ENCODE measurements around the gene NUCB1.
A peak's percentile ranks its signal among the peaks of the same experiment; 100 is the strongest.

Gene NUCB1

DNA sequence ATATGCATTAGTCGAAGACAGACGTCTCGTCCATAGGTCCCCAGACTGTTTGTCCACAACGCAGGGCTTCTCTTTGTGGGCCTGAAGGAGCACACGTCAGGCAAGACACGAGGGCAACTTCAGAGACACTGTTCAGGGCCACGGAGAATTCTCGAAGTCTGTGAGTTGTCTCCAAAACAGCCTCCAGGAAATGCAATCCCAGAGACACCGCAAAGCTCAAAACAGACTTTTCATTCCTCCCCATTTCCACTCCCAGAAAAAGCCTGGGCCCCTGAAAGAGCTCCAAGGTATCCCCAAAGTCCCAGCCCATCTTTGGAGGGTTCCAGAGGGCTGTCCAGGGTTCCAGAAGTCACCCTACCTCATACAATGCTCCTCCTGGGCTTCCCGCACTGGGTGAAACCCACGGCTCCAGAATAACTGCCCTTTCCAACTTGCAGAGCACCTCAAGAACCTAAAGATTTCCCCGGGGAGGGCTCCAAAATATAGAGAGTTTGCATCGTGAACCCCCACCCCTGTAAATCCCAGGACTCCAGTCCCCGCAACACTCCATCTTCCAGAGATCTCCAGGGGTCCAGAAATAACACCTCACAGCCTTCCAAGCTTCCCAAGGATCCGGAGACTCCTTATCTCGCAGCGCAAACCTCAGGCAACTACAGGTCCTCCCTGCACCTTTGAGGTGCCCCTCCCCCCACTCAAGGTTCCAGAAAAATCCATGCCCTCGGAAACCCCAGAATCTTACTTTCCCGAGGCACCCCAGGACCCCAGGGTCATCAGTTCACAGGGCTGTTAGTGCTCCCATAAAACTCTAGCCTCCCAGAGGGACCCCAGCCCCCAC, 64.3 kb downstream of the NUCB1 start:
- no peak for DNase-seq

DNA sequence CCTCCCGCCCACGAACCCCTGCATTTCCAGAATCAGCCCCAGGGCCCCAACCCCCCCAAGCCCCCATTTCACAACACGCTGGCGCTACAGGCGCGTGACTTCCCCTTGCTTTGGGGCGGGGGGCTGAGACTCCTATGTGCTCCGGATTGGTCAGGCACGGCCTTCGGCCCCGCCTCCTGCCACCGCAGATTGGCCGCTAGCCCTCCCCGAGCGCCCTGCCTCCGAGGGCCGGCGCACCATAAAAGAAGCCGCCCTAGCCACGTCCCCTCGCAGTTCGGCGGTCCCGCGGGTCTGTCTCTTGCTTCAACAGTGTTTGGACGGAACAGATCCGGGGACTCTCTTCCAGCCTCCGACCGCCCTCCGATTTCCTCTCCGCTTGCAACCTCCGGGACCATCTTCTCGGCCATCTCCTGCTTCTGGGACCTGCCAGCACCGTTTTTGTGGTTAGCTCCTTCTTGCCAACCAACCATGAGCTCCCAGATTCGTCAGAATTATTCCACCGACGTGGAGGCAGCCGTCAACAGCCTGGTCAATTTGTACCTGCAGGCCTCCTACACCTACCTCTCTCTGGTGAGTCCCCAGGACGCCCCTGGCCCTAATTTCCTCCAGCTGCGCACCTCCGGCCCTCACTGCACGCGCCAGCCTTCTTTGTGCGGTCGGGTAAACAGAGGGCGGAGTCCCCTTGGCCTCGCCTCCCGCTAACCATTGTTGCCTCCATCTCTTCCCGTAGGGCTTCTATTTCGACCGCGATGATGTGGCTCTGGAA, 65.1 kb downstream of the NUCB1 start, which contains the start of gene FTL:
Gene FTL (plus strand): TSS at position 270 of the 766 bp plus-strand sequence. CDS start 199 bp downstream, at position 469.
- peak; percentile 87 for DNase-seq

GRCh38 chr19:48965806-48966540, 65.9 kb downstream of the NUCB1 start:
- peak; percentile 33 for DNase-seq

DNA sequence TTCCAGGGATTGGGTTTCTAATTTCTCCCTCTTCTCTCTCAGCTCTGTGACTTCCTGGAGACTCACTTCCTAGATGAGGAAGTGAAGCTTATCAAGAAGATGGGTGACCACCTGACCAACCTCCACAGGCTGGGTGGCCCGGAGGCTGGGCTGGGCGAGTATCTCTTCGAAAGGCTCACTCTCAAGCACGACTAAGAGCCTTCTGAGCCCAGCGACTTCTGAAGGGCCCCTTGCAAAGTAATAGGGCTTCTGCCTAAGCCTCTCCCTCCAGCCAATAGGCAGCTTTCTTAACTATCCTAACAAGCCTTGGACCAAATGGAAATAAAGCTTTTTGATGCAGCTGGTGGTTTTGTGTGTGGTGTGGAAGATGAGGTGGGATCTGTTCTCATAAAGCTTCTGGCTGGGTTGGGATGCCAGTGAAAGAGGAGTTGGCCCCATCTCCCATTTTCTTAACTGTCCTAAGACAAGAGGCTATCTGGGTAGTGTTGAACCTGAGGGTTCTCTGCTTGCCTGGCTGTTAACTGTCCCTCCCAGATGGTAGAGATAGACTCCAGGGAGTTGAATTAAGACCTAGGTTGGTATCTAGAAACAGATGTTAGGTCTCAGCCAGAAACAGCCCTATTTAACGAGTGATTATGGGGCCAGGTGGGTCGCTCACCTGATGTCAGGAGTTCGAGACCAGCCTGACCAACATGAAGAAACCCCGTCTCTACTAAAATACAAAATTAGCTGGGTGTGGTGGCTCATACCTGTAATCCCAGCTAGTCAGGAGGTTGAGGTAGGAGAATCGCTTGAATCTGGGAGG, 66.6 kb downstream of the NUCB1 start:
- no peak for DNase-seq

- no peak for DNase-seq
These were observed 67.5 kb downstream of the NUCB1 start for GRCh38 chr19:48967346-48968178.

DNA sequence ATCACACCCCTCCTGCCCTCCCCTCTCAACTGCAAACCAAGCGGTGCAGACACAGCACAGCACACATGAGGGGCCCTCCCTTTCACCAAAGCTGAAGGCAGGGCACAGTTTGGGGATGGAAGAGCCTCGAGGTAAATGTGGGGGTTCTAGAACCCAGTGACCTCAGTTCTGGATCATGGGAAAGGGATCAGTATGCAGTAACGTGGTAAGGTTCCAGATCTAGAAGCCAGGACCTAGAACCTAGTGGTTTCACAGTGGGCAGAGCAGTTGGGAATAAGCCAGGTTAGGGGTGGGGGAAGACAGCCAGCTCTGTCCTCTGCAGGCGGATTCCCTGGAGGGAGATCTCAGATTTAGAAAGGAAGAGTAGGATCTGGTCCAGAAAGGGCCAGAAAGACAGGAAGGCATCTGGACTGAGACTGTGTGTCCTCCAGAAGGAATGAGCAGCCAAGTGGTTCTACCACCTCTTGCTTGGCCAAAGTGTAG, 68.1 kb downstream of the NUCB1 start:
- DNase-seq: no peak

DNA sequence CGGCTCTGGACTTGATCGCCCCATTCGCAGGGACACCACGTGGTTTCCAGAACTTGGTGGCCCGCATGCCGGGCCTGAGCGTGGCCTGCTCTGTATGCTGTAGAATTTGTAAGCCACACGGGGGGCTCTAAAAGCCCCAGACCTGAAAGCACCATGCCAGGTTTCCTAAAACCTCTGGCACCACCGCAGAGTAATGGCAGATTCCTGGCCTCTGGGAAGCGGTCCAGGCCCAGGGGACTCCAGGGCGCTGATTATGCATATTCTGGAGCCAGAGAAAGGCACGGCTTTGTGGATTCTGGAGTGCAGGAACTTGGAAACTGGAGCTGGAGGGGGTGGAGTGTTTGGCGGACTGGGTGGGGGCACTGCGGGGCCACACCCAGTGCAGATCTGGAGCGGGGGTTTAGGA, 68.7 kb downstream of the NUCB1 start:
- DNase-seq: no peak

- DNase-seq: no peak
These were observed 69.4 kb downstream of the NUCB1 start for GRCh38 chr19:48969276-48970138.

- DNase-seq: no peak
These were observed 70.1 kb downstream of the NUCB1 start for GRCh38 chr19:48970139-48970766.

- peak; percentile 75 for DNase-seq
These were observed 70.8 kb downstream of the NUCB1 start for GRCh38 chr19:48970923-48971395.

All from NCI-H2107 (cell line).